Measurements from ENCODE around the gene UBAP2. TPM values are rescaled to one million over a fixed set of nuclear protein-coding genes. Genes with fewer than 3 reads are reported as not detected.
A peak's percentile ranks its signal among the peaks of the same experiment; 100 is the strongest.

The UBAP2 gene
- total RNA-seq, 1 experiment from 2014 or later = 62.5 TPM

DNA sequence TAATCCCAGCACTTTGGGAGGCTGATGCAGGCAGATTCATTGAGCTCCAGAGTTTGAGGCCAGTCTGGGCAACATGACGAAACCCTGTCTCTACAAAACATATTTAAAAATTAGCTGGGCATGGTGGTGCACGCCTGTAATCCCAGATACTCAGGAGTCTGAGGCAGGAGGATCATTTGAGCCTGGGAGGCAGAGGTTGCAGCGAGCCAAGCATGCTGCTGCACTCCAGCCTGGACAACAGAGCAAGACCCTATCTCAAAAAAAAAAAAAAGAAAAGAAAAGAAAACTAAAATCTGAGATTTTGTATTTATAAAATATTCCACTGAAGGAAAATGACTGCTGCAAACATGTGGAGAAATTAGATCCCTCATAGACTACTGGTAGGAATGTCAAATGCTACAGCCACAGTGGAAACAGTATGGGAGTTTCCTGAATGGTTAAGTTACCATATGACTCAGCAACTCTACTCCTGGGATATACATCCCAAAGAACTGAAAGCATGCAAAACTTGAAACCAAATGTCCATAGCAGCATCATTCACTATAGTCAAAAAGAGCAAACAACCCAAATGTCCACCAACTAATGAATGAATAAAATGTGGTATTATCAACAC is 106.1 kb downstream of the UBAP2 start:
- DNase-seq (ENCODE audit: low spot score) = peak; percentile 60
- peak overlapping the region; percentile 45 for H3K27ac ChIP-seq (ENCODE audit: low read depth, low read length, poor library complexity, severe bottlenecking)
- TF ChIP-seq EZH2 (IDR thresholded peaks at IDR 0.05; ENCODE audit: borderline replicate concordance, low read depth, low read length, poor library complexity, severe bottlenecking) = no peak
- TF ChIP-seq, protein P1, sequence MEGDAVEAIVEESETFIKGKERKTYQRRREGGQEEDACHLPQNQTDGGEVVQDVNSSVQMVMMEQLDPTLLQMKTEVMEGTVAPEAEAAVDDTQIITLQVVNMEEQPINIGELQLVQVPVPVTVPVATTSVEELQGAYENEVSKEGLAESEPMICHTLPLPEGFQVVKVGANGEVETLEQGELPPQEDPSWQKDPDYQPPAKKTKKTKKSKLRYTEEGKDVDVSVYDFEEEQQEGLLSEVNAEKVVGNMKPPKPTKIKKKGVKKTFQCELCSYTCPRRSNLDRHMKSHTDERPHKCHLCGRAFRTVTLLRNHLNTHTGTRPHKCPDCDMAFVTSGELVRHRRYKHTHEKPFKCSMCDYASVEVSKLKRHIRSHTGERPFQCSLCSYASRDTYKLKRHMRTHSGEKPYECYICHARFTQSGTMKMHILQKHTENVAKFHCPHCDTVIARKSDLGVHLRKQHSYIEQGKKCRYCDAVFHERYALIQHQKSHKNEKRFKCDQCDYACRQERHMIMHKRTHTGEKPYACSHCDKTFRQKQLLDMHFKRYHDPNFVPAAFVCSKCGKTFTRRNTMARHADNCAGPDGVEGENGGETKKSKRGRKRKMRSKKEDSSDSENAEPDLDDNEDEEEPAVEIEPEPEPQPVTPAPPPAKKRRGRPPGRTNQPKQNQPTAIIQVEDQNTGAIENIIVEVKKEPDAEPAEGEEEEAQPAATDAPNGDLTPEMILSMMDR (conservative IDR thresholded peaks at IDR 0.05; ENCODE audit: low read depth, low read length) = peak; percentile 32
- intact Hi-C loops (cut with micrococcal nuclease; ENCODE audit: unreplicated experiment) = no loop called here
- H3K4me3 ChIP-seq (ENCODE audit: low read depth, low read length, poor library complexity, severe bottlenecking) = no peak overlapping the region
- H3K27me3 ChIP-seq (replicated peaks; ENCODE audit: insufficient read depth, low read depth, low read length, poor library complexity) = no peaks in the 10 kb centered on the region
- H3K9me3 ChIP-seq (ENCODE audit: low read depth, low read length, poor library complexity, severe bottlenecking) = no peaks in the 10 kb centered on the region
- ChIA-PET CTCF (no interaction called here), POLR2A (ENCODE audit: low non-redundant PET) (no interaction called here)
- peaks cover 49% of the 10 kb centered on the region for H3K36me3 ChIP-seq (ENCODE audit: insufficient read depth, low read length, poor library complexity, severe bottlenecking)
- BruUV-seq (replicated peaks) = no TSS peak
- peaks cover 12% of the 10 kb centered on the region for H3K4me1 ChIP-seq (ENCODE audit: insufficient read depth, low read length, poor library complexity, severe bottlenecking)

GRCh38 chr9:33939924-33940874 is 108.5 kb downstream of the UBAP2 start:
- ChIA-PET POLR2A (ENCODE audit: low non-redundant PET) (no interaction called here), CTCF (interaction anchor here (1.0 kb wide), 1 partner anchor 126 kb away, joined by 3 read pairs; no protein-coding TSS in a partner anchor)
- Histone ChIP-seq H3K36me3 (ENCODE audit: insufficient read depth, low read length, poor library complexity, severe bottlenecking) (peaks cover 54% of the 10 kb centered on the region), H3K9me3 (ENCODE audit: low read depth, low read length, poor library complexity, severe bottlenecking) (no peaks in the 10 kb centered on the region), H3K27me3 (replicated peaks; ENCODE audit: insufficient read depth, low read depth, low read length, poor library complexity) (no peaks in the 10 kb centered on the region), H3K4me1 (ENCODE audit: insufficient read depth, low read length, poor library complexity, severe bottlenecking) (peaks cover 12% of the 10 kb centered on the region), H3K27ac (ENCODE audit: low read depth, low read length, poor library complexity, severe bottlenecking) (no peak overlapping the region), H3K4me3 (ENCODE audit: low read depth, low read length, poor library complexity, severe bottlenecking) (no peak overlapping the region)
- intact Hi-C loops (cut with micrococcal nuclease; ENCODE audit: unreplicated experiment) = no loop called here
- DNase-seq (ENCODE audit: low spot score) = no peak
- no peak for TF ChIP-seq EZH2 (IDR thresholded peaks at IDR 0.05; ENCODE audit: borderline replicate concordance, low read depth, low read length, poor library complexity, severe bottlenecking)
- TF ChIP-seq, protein P1 (conservative IDR thresholded peaks at IDR 0.05; ENCODE audit: low read depth, low read length) = no peak
- BruUV-seq (replicated peaks) = no TSS peak

- Histone ChIP-seq H3K36me3 (ENCODE audit: insufficient read depth, low read length, poor library complexity, severe bottlenecking) (peaks cover 64% of the 10 kb centered on the region), H3K9me3 (ENCODE audit: low read depth, low read length, poor library complexity, severe bottlenecking) (no peaks in the 10 kb centered on the region), H3K27ac (ENCODE audit: low read depth, low read length, poor library complexity, severe bottlenecking) (no peak overlapping the region), H3K27me3 (replicated peaks; ENCODE audit: insufficient read depth, low read depth, low read length, poor library complexity) (no peaks in the 10 kb centered on the region), H3K4me1 (ENCODE audit: insufficient read depth, low read length, poor library complexity, severe bottlenecking) (no peaks in the 10 kb centered on the region), H3K4me3 (ENCODE audit: low read depth, low read length, poor library complexity, severe bottlenecking) (no peak overlapping the region)
- POLR2A ChIA-PET (ENCODE audit: low non-redundant PET) = no interaction called here
- DNase-seq (ENCODE audit: low spot score) = no peak
- CTCF ChIA-PET = no interaction called here
- TF ChIP-seq, protein P1 (conservative IDR thresholded peaks at IDR 0.05; ENCODE audit: low read depth, low read length) = no peak
- no peak for TF ChIP-seq EZH2 (IDR thresholded peaks at IDR 0.05; ENCODE audit: borderline replicate concordance, low read depth, low read length, poor library complexity, severe bottlenecking)
- intact Hi-C loops (cut with micrococcal nuclease; ENCODE audit: unreplicated experiment) = no loop called here
- no TSS peak for BruUV-seq (replicated peaks)
Observed at GRCh38 chr9:33934188-33934878, 114.4 kb downstream of the UBAP2 start.
